GM21717 (cell line): ENCODE measurements around the gene TMEM178B.
"Not testable (repeated sequence)": the region's sequence is repeated elsewhere in the genome, so short reads cannot be mapped to it uniquely, and the experiment has no call there.

ENCODE experiments used
- ATAC-seq: cut with Tn5 transposase; IDR thresholded peaks from one replicate; pipeline ENCODE4 v1.9.1; 2021; ENCODE audit warnings: mild to moderate bottlenecking, moderate library complexity; ENCODE audit not compliant: unreplicated experiment

Gene TMEM178B

GRCh38 chr7:141377906-141378305 lies 304.0 kb downstream of the TMEM178B start:
- ATAC-seq, result no peak

- no peak for ATAC-seq
Measured at GRCh38 chr7:141378405-141378804, 304.5 kb downstream of the TMEM178B start.

GRCh38 chr7:141381794-141382427 lies 308.0 kb downstream of the TMEM178B start:
- no peak for ATAC-seq

DNA sequence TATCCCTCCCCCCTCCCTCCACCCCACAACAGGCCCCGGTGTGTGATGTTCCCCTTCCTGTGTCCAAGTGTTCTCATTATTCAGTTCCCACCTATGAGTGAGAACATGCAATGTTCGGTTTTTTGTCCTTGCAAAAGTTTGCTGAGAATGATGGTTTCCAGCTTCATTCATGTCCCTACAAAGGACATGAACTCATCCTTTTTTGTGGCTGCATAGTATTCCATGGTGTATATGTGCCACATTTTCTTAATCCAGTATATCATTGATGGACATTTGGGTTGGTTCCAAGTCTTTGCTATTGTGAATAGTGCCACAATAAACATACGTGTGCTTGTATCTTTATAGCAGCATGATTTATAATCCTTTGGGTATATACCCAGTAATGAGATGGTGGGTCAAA lies 309.5 kb downstream of the TMEM178B start:
- ATAC-seq, result not testable (repeated sequence)

- no peak for ATAC-seq
Measured at GRCh38 chr7:141386881-141387280, 313.0 kb downstream of the TMEM178B start.

DNA sequence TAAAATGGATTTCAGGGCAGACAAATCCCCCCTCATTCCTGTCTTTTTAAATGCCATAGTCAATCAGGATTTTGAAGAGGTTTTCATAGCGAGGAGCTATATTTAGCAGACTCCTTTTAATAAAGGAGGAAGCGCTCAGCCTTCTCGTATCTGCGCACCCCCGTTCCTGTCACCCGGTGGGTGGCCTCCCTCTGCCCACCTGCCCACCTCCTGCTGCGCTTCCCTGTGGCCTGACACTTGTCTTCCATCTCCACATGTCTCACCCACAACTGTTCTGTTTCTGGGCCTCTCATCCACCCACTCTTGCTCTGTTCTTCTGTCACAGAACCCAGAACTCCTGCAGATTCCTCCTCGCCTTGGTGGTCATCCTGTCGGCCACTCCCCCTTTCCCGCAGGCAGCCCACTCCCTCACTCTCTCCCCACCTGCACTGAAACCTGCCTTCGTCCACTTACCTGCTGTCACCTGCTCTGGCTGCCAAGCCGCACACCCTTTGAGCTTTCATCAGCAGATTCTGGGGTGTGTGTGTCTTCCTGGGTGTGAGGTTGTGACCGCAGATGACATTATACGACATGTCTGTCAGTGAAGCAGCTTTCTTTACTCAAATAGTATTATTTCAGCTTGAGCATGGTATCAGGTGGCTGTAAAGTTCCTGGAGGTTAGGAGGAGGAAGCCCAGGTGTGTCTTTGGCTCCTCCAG lies 313.8 kb downstream of the TMEM178B start:
- ATAC-seq, result no peak

DNA sequence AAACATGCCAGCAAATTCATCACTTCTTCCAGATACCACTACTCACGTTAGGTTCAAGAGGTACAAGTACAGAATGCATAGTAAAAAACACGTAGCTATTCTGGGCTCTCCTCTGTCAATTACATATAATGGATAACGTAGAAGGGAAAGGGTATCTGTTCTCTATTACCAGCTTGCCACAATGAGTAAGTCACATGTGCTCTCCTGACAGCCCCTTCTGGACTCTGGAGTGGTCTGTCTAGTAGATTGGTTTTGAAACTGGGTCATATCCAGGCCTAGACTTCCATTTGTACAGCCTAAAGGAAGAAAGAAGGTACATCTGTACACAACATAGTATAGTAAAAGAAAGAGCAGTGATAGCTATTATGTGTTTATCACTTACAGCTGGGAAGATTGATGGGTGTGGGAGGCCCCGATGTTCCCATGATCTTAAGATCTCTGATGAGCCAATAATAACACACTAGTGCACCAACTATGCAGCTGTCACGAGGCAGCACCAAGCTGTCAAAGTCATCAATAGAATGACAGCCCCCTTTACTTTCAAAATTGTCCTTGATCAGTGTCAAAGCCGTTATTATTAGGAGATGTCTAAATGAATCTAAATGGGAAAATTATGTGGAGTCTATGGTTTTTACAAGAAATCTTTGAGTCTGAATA lies 315.4 kb downstream of the TMEM178B start:
- no peak for ATAC-seq

DNA sequence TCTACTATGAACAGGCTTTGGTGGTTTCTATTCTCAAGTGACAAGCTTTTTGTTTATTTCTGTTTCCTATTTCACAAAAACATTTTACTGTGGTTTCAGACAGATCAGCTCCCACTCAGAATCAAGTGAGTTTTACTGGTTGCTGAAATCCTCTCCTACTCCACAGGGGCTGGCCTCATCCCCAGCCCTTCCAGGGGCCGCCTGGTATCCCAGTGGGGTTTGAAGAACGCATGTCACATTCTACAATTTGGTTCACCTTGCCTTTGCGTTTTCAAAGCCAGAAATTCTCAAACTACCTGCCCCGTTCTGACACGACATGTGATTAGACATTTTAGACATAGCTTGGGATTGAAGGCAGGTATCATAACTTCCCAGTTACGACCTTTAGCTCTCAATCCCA lies 316.5 kb downstream of the TMEM178B start:
- ATAC-seq, result no peak

- no peak for ATAC-seq
Measured at GRCh38 chr7:141393056-141393455, 319.2 kb downstream of the TMEM178B start.

DNA sequence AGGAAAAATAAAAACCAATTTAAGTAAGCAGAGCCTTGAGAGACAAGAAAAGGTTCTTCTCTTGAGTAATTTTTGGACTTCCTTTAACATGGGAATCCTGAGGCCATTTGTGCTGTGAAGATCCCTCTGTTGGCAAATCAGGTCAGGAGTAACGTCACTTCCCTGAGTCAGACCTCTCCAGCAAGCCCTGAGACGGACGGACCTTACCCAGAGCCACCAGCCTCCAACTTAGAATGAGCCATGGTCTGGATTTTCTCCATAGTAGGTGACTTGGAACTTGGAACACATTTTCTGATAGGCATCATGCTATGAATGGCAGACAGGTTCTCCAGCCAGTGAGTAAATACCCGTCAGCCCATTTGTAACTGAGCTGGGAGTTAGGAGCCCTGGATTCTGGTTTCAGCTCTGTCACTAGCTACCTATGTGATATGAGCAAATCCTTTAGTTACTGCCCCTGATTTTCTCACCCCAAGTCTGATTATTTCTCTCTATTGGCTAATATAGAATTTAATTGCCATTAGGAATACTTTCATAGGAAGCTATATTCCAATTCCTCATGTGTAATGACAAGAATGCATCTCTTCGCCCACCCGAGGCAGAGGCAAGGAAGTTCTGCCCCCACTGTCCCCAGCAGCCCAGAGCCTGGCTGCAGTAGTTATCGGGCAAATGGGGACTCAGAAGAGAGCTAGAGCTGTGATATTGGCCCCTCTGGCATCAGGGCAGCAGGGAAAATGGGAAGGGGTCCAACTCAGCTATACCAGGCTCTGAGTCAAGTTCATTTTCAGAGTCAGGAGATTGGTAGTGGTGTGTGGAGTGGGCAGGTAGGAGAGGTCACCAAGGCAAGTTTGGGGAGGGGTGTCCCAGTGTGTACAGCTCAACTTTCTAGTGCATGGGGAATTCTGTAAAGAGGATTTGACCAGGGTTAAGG lies 323.6 kb downstream of the TMEM178B start:
- ATAC-seq, result no peak

DNA sequence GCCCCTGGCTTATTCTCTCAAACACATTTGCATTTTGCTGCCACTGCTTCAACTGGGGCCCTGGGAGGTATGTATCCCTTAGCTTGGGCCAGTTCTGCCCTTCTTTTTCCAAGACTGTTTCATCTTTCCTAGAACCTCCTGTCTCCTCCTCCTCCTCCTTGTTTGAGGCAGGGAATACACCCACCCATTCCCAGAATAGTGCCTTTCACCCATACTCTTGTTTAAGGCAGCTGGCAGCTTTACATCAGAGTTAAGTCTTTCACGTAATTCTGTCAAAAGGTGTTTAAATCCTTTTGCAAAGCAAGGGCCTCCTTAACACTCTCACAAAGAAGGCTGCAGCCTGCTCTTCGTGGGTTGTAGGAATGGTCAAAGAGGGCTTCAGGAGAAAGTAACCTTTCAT lies 326.5 kb downstream of the TMEM178B start:
- no peak for ATAC-seq

GRCh38 chr7:141402277-141402996 lies 328.6 kb downstream of the TMEM178B start:
- ATAC-seq, result no peak

- ATAC-seq, result not testable (repeated sequence)
Measured at GRCh38 chr7:141403846-141404245, 330.0 kb downstream of the TMEM178B start.

GRCh38 chr7:141406347-141406746 lies 332.5 kb downstream of the TMEM178B start:
- no peak for ATAC-seq

DNA sequence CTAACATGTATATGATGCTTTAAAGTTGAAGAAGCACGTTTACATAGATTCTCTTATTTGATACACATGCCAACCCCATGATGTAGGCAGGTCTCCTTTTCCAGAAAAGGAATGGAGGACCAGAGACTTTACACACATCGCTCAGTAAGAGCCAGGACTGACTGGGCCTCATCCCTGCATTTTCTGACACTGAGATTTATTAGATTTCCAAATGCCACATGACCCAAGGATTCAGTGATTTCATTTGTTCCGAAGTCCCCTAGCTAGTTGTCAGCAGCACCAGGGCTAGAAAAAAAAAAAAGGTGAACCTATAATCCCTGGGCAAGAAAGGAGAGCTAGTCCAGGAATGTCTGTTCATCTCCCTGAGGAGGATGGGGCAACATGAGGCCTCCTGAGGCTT lies 334.0 kb downstream of the TMEM178B start:
- ATAC-seq, result no peak

- ATAC-seq, result no peak
Measured at GRCh38 chr7:141408440-141408839, 334.6 kb downstream of the TMEM178B start.

DNA sequence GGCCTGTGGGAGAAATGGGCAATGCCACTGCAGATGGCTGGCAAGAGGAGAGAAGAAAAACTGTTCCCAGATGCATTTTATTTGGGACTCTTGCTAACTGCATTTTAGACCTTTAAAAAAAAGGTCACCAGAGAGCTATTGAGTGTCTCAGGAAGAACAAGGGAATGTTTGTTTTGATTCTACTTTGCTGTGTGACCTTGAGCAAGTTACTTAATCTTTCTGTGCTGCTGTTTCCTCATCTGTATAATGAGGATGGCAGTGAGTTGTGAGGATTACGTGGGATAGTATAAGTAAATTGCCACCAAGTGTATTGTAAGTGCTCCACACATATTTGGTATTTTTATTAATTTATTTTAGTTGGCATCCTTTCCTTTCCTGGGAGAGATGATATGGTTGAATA lies 335.4 kb downstream of the TMEM178B start:
- ATAC-seq, result no peak

- ATAC-seq, result no peak
Measured at GRCh38 chr7:141409801-141410329, 336.0 kb downstream of the TMEM178B start.

DNA sequence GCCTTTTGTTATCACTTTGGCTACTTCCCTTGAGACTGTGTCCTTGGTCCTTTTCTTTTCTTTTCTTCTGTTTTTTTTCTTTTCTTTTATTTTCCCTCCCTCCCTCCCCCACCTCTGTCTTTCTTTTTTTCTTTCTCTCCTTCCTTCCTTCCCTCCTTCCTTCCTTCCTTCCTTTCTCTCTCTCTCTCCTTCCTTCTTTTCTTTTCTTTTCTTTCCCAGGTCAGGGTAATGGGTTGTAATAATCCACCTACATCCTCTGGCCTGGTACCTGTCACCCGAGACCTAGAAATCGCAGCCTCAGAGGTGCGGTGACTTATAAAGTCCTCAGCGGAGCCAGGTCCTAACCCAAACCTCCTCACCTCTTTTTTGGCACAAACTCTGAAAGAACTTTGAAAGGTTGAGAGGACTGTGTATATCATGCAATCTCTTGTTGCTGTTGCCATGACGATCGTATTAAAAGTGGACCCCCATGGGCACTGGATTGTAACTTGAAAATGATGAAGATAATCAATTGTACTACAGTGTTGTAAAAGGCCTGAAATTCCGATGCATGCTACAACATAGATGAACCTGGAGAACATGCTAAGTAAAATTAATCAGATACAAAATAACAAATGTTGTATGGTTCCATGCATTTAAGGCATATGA lies 336.6 kb downstream of the TMEM178B start:
- ATAC-seq, result no peak

DNA sequence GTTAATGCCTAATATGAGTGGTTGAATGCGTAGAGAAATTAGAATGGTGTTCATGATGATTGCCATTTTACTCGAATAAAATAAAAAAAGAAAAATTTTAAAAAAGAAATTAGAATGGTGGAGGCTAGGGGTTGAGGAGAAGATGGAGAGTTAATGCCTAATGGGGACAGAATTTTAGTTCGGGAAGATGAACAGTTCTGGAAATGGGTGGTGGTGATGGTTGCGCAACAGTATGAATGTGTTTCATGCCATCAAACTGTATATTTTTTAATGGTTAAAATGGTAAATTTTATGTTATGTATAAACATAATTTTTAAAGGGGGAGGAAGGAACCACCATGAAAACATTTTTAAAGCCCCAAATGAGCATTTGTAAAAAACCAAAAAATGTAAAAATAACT lies 337.3 kb downstream of the TMEM178B start:
- no peak for ATAC-seq
